Gastroesophageal sphincter (tissue), 4 donors: ENCODE data around the gene AMPD3. TPM values are rescaled to one million over a fixed set of nuclear protein-coding genes. Genes with fewer than 3 reads are reported as not detected.
A peak's percentile ranks its signal among the peaks of the same experiment; 100 is the strongest.

Experiments
- ATAC-seq: fragments of 150-250 bp; one replicate; pipeline ENCODE4 v1.9.1; 2016; ENCODE audit warnings: mild to moderate bottlenecking, moderate library complexity
- H3K27ac ChIP-seq, 4 donors: fragments of 200-600 bp; sonication (generic) in 3 of 4; 1 replicate in 3 of 4; 2 replicates in 1 of 4; pipeline ENCODE4 v1.5.1; 2016 to 2019
- H3K27me3 ChIP-seq: fragments of 200-600 bp; sonication (generic); one replicate; pipeline ENCODE4 v1.5.1; 2019
- H3K36me3 ChIP-seq, 2 donors: fragments of 200-600 bp; sonication (generic); one replicate each; pipeline ENCODE4 v1.5.1; 2019; ENCODE audit warnings: control low read depth in 1 of 2
- H3K4me1 ChIP-seq, 3 donors: fragments of 200-600 bp; sonication (generic); 1 replicate in 2 of 3; 2 replicates in 1 of 3; pipeline ENCODE4 v1.5.1; 2016 to 2019; ENCODE audit warnings: control low read depth in 2 of 3
- H3K4me3 ChIP-seq, 2 donors: fragments of 200-600 bp; sonication (generic); one replicate each; pipeline ENCODE4 v1.5.1; 2019; ENCODE audit warnings: mild to moderate bottlenecking in 1 of 2, moderate library complexity in 1 of 2
- H3K9me3 ChIP-seq, 3 donors: fragments of 200-600 bp; sonication (generic); one replicate each; pipeline ENCODE4 v1.5.1; 2017 to 2019; ENCODE audit warnings: control low read depth in 2 of 3
- CTCF ChIP-seq, 4 experiments: fragments of 200-600 bp in 2 of 4; fragments of 450-650 bp in 2 of 4; sonication (generic) in 1 of 4; IDR thresholded peaks; one replicate each; pipeline ENCODE4 v1.5.1; 2017 to 2019; ENCODE audit warnings: antibody characterized with exemption in 4 of 4, mild to moderate bottlenecking in 2 of 4, moderate library complexity in 2 of 4
- EP300 ChIP-seq: sonication (generic); formaldehyde crosslinking; IDR thresholded peaks from one replicate; pipeline ENCODE4 v1.6.1; 2017; ENCODE audit warnings: antibody characterized with exemption, mild to moderate bottlenecking
- POLR2A ChIP-seq, 2 donors: fragments of 450-650 bp; IDR thresholded peaks; one replicate each; pipeline ENCODE4 v1.6.1; 2017; ENCODE audit warnings: antibody characterized with exemption in 2 of 2, mild to moderate bottlenecking in 2 of 2, moderate library complexity in 1 of 2
- POLR2AphosphoS5 ChIP-seq: sonication (generic); formaldehyde crosslinking; IDR thresholded peaks from one replicate; pipeline ENCODE4 v1.6.1; 2017; ENCODE audit warnings: antibody characterized with exemption
- WGBS, 2 donors: methylation state at CpG; one replicate each; pipeline ENCODE4 v1.1.5; 2018; ENCODE audit warnings: low coverage in 1 of 2; 5-methylcytosine and 5-hydroxymethylcytosine counted together
- total RNA-seq, 4 donors: library from RNA; depleted of rRNA; stranded (reverse); fragments of >200 nt; gene quantifications; one replicate each; pipeline ENCODE4 v1.1.0, GENCODE V29; 2016

The AMPD3 gene
- total RNA-seq, 4 donors from 2014 or later = 4.3 to 7.3 (median 5.4) TPM

- Histone ChIP-seq H3K4me1 (peaks cover 0 to 23% (median 4%) of the 10 kb centered on the region in 3 donors), H3K9me3 (no peaks in the 10 kb centered on the region), H3K27ac (no peak overlapping the region), H3K4me3 (no peak overlapping the region), H3K36me3 (no peaks in the 10 kb centered on the region), H3K27me3 (no peaks in the 10 kb centered on the region)
- no peak for TF ChIP-seq CTCF (IDR thresholded peaks at IDR 0.05)
- TF ChIP-seq POLR2A (IDR thresholded peaks at IDR 0.05) = no peak
- no peak for TF ChIP-seq POLR2AphosphoS5
- no peak for TF ChIP-seq EP300
- whole genome bisulfite sequencing, 2 donors = 63 to 87% methylated on average over 1 of the region's 1 CpG
- no peak for ATAC-seq
Observed at GRCh38 chr11:10538924-10539323, 83.9 kb downstream of the AMPD3 start.

- Histone ChIP-seq H3K9me3 (no peaks in the 10 kb centered on the region), H3K4me3 (no peak overlapping the region), H3K27ac (no peak overlapping the region), H3K36me3 (no peaks in the 10 kb centered on the region), H3K4me1 (peaks cover 0 to 23% (median 4%) of the 10 kb centered on the region in 3 donors), H3K27me3 (no peaks in the 10 kb centered on the region)
- ATAC-seq = no peak
- TF ChIP-seq EP300 (no peak), POLR2AphosphoS5 (no peak), CTCF (IDR thresholded peaks at IDR 0.05) (no peak), POLR2A (IDR thresholded peaks at IDR 0.05) (no peak)
Observed at GRCh38 chr11:10539339-10539738, 84.3 kb downstream of the AMPD3 start.

GRCh38 chr11:10540546-10540914, 85.5 kb downstream of the AMPD3 start:
- Histone ChIP-seq H3K4me1 (peaks cover 0 to 23% (median 4%) of the 10 kb centered on the region in 3 donors), H3K4me3 (peak overlapping the region; percentile 88 to 94), H3K27ac (peak overlapping the region; percentile 86 to 93 (median 92)), H3K36me3 (no peaks in the 10 kb centered on the region), H3K27me3 (no peaks in the 10 kb centered on the region), H3K9me3 (no peaks in the 10 kb centered on the region)
- TF ChIP-seq POLR2A (IDR thresholded peaks at IDR 0.05) (no peak), CTCF (IDR thresholded peaks at IDR 0.05) (no peak), EP300 (no peak), POLR2AphosphoS5 (no peak)
- 0% methylated on average over 2 to 6 of the region's 25 CpGs for WGBS, 2 donors
- ATAC-seq = peak; percentile 32

GRCh38 chr11:10540915-10541560, 86.0 kb downstream of the AMPD3 start, which contains the start of gene RNF141:
Gene RNF141 (minus strand): TSS chr11:10541187. CDS start chr11:10534158, 7,029 bp downstream.
- Histone ChIP-seq H3K4me3 (peak within 1 kb of the TSS; percentile 88 to 94), H3K27ac (peak within 1 kb of the TSS; percentile 86 to 93 (median 92)), H3K9me3 (no peaks in the 10 kb centered on the region), H3K4me1 (peaks cover 0 to 23% (median 4%) of the 10 kb centered on the region in 3 donors), H3K27me3 (no peaks in the 10 kb centered on the region), H3K36me3 (no peaks in the 10 kb centered on the region)
- TF ChIP-seq CTCF (IDR thresholded peaks at IDR 0.05) = peak; percentile 75 to 90 (median 90)
- TF ChIP-seq EP300 = no peak
- TF ChIP-seq POLR2AphosphoS5 = peak; percentile 96
- peak; percentile 88 to 91 for TF ChIP-seq POLR2A (IDR thresholded peaks at IDR 0.05)
- ATAC-seq = peak; percentile 98
- 4% methylated on average over 19 of the region's 54 CpGs; no CpG with 5 or more reads in 1 of the 2 donors for WGBS, 2 donors

- Histone ChIP-seq H3K9me3 (no peaks in the 10 kb centered on the region), H3K36me3 (no peaks in the 10 kb centered on the region), H3K4me3 (peak overlapping the region; percentile 88 to 94), H3K27me3 (no peaks in the 10 kb centered on the region), H3K4me1 (peaks cover 0 to 23% (median 4%) of the 10 kb centered on the region in 3 donors), H3K27ac (peak overlapping the region in 3 of 4 donors; percentile 91 to 93 (median 93))
- 35 to 70% methylated on average over 4 to 5 of the region's 5 CpGs for WGBS, 2 donors
- ATAC-seq = no peak
- TF ChIP-seq CTCF (IDR thresholded peaks at IDR 0.05) (no peak), EP300 (no peak), POLR2A (IDR thresholded peaks at IDR 0.05) (no peak), POLR2AphosphoS5 (no peak)
Observed at GRCh38 chr11:10541561-10541930, 86.5 kb downstream of the AMPD3 start.
